ENCODE measurements around the gene ESPN.

Gene ESPN

DNA sequence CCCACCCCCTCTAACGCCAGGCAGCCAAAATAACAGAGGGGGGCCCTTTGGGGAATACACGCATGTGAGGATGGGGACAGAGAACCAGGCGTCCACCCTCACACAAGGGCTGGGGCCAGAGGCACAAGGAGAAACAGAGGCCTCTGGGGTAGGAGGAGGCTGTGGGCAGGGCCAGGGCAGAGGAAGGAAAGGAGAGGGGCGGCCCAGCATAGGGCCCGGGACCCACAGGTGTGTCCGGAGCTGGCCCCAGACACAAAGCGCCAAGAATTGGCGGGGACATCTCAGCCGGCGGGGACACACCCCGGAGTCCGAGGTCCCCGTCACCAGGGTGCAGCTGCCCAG is 60.2 kb downstream of the ESPN start:
- H3K4me3 ChIP-seq (ENCODE audit: low read depth, low read length) = no peak overlapping the region
- TF ChIP-seq, protein P1, sequence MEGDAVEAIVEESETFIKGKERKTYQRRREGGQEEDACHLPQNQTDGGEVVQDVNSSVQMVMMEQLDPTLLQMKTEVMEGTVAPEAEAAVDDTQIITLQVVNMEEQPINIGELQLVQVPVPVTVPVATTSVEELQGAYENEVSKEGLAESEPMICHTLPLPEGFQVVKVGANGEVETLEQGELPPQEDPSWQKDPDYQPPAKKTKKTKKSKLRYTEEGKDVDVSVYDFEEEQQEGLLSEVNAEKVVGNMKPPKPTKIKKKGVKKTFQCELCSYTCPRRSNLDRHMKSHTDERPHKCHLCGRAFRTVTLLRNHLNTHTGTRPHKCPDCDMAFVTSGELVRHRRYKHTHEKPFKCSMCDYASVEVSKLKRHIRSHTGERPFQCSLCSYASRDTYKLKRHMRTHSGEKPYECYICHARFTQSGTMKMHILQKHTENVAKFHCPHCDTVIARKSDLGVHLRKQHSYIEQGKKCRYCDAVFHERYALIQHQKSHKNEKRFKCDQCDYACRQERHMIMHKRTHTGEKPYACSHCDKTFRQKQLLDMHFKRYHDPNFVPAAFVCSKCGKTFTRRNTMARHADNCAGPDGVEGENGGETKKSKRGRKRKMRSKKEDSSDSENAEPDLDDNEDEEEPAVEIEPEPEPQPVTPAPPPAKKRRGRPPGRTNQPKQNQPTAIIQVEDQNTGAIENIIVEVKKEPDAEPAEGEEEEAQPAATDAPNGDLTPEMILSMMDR (IDR thresholded peaks at IDR 0.05; ENCODE audit: low read depth, low read length, missing control alignments) = no peak
- DNase-seq (ENCODE audit: low read depth) = no peak

GRCh38 chr1:6485168-6486101 is 60.9 kb downstream of the ESPN start:
- TF ChIP-seq, protein P1 (IDR thresholded peaks at IDR 0.05; ENCODE audit: low read depth, low read length, missing control alignments) = no peak
- H3K4me3 ChIP-seq (ENCODE audit: low read depth, low read length) = no peak overlapping the region
- no peak for DNase-seq (ENCODE audit: low read depth)

GRCh38 chr1:6486433-6487011 is 61.9 kb downstream of the ESPN start:
- TF ChIP-seq, protein P1 (IDR thresholded peaks at IDR 0.05; ENCODE audit: low read depth, low read length, missing control alignments) = peak; percentile 96
- H3K4me3 ChIP-seq (ENCODE audit: low read depth, low read length) = no peak overlapping the region
- no peak for DNase-seq (ENCODE audit: low read depth)

DNA sequence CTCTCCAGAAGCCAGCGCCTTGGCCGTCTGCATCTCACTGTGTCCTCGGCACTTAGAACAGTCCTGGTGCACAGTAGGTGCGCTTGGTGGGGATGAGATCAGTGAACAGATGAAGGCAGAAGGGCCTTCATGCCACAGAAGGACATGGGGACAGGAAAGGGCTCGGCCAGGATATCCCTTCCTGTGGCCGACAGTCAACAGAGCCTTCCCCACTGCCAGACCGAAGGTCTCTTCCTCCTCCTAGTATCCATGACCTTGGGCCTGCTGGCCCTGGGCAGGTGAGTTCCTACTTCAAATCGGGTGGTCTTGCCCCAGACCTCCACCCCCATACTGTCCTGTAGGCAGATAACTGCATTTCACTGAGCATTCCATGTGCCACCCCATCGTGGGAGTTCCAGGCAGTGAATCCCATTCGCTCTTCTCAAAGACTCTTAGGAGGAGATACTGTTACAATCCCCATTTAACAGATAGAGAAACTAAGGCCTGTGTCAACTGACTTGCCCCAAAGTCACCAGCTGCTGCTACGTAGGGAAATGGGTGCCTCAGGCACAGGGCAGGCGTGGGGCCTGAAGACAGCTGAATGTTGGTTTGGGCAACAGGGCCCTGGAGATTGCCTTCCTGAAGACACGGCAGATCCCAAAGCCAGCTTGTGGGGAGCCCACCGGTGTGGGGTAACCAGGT is 63.4 kb downstream of the ESPN start:
- TF ChIP-seq, protein P1 (IDR thresholded peaks at IDR 0.05; ENCODE audit: low read depth, low read length, missing control alignments) = no peak
- H3K4me3 ChIP-seq (ENCODE audit: low read depth, low read length) = no peak overlapping the region

DNA sequence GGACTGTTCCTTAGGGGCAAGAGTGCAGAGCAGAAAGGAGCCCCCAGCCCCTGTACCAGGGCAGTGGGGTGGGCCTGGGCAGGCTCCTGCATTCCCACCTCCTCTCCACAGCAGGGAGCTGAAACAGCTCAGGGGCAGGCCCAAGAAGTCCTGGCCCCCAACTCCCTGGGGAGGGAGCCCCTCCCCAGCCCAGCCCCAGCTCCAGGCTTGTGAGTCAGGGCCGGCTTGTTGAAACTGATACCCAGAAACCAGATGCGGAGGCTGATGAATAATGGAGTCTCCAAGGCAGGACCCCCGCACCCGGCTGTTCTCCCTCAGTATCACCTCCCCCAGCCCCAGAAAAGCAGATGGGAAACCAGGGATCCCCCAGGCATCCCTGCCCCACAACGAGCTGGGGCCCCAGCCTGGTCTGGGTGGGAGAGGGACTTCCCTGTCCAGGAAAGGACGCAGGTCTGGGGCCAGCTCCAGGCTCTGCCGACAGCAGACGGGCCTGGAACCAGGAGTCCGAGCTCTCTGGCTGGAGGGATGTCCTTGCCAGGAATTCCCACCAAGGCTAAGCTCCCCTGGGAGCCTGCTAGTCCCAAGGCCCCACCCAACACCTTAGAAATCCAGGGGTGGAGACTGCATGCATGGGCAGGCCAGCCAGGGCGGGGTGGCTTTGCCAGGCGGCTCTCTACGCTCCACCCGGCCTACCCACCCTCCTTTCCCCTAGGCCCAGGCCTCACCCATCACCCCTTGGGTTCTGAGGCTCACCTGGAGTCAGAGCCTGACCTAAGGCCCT is 64.2 kb downstream of the ESPN start:
- TF ChIP-seq, protein P1 (IDR thresholded peaks at IDR 0.05; ENCODE audit: low read depth, low read length, missing control alignments) = no peak
- no peak overlapping the region for H3K4me3 ChIP-seq (ENCODE audit: low read depth, low read length)

More for the DNA sequence above, 63.4 kb downstream of the ESPN start:
- no peak for DNase-seq (ENCODE audit: low read depth)

GRCh38 chr1:6489383-6489765 is 64.8 kb downstream of the ESPN start:
- TF ChIP-seq, protein P1 (IDR thresholded peaks at IDR 0.05; ENCODE audit: low read depth, low read length, missing control alignments) = no peak
- DNase-seq (ENCODE audit: low read depth) = no peak
- H3K4me3 ChIP-seq (ENCODE audit: low read depth, low read length) = no peak overlapping the region

More for the DNA sequence above, 64.2 kb downstream of the ESPN start:
- no peak for DNase-seq (ENCODE audit: low read depth)

Data from GM12864 (cell line).